Stomach (tissue), 9 donors: ENCODE measurements around the gene NUP210. TPM values are rescaled to one million over a fixed set of nuclear protein-coding genes. Genes with fewer than 3 reads are reported as not detected.

ENCODE experiments used
- DNase-seq, 2 donors: peaks; one replicate each; pipeline versions ENCODE4 v3.0.0 to v3.0.0-alpha.2; 2013 to 2019
- H3K27ac ChIP-seq, 5 donors: fragments of 200-600 bp in 4 of 5; sonication (generic) in 4 of 5; one replicate each; pipeline ENCODE4 v1.5.1; 2013 to 2019; ENCODE audit warnings: mild to moderate bottlenecking in 1 of 5, moderate library complexity in 1 of 5
- H3K27me3 ChIP-seq, 3 donors: fragments of 200-600 bp; sonication (generic); one replicate each; pipeline ENCODE4 v1.5.1; 2017 to 2019; ENCODE audit warnings: mixed run types in 1 of 3
- H3K36me3 ChIP-seq, 4 donors: fragments of 200-600 bp; sonication (generic); 1 replicate in 3 of 4; 2 replicates in 1 of 4; pipeline ENCODE4 v1.5.1; 2016 to 2019
- H3K4me1 ChIP-seq, 4 donors: fragments of 200-600 bp; sonication (generic); one replicate each; pipeline ENCODE4 v1.5.1; 2016 to 2019
- H3K4me3 ChIP-seq, 4 donors: fragments of 200-600 bp; sonication (generic) in 3 of 4; one replicate each; pipeline ENCODE4 v1.5.1; 2016 to 2019; ENCODE audit warnings: mild to moderate bottlenecking in 1 of 4
- H3K9me3 ChIP-seq, 4 donors: fragments of 200-600 bp; sonication (generic); one replicate each; pipeline ENCODE4 v1.5.1; 2016 to 2019
- EP300 ChIP-seq: sonication (generic); formaldehyde crosslinking; IDR thresholded peaks from one replicate; pipeline ENCODE4 v1.6.1; 2017; ENCODE audit warnings: antibody characterized with exemption
- POLR2A ChIP-seq, 4 donors: fragments of 450-650 bp; IDR thresholded peaks; one replicate each; pipeline ENCODE4 v1.6.1; 2016; ENCODE audit warnings: antibody characterized with exemption in 4 of 4, control low read depth in 2 of 4, mild to moderate bottlenecking in 1 of 4, moderate library complexity in 1 of 4
- POLR2AphosphoS5 ChIP-seq, 3 donors: sonication (generic); formaldehyde crosslinking; IDR thresholded peaks; one replicate each; pipeline ENCODE4 v1.6.1; 2016; ENCODE audit warnings: antibody characterized with exemption in 3 of 3
- WGBS, 5 donors: extraction: QIAGEN DNeasy Blood & Tissue Kit in 3 of 5; methylation state at CpG; one replicate each; pipeline versions ENCODE4 v1.1.5 to v1.1.7; 2013 to 2018; 5-methylcytosine and 5-hydroxymethylcytosine counted together
- intact Hi-C: fragments of 100-400 bp; cut with DNase I; formaldehyde crosslinking; loops from one replicate; pipeline ENCODE4 v1.15.1; 2023; ENCODE audit warnings: low total_unique reads
- polyA plus RNA-seq, 3 donors: library from polyadenylated mRNA; stranded (reverse); fragments of 200-250 nt; gene quantifications; one replicate each; pipeline ENCODE4 v1.2.3, GENCODE V29; 2013
- total RNA-seq, 5 donors: library from RNA; depleted of rRNA; stranded (reverse); fragments of >200 nt; gene quantifications; one replicate each; pipeline versions ENCODE4 v1.1.0 to v1.2.3, GENCODE V29; 2014 to 2016
- TF ChIP-seq, protein P1 (sequence below), 7 experiments: fragments of 450-650 bp in 4 of 7; fragments of 200-600 bp in 3 of 7; sonication (generic) in 3 of 7; IDR thresholded peaks; one replicate each; pipeline ENCODE4 v1.5.1; 2016 to 2019; ENCODE audit warnings: antibody characterized with exemption in 7 of 7, control low read depth in 2 of 7, mild to moderate bottlenecking in 1 of 7
- donor health status: healthy with polysubstance abuse.
- donor health status: Bipolar disorder and iron deficiency.
- donor health status: healthy.

NUP210 gene
- total and polyA plus RNA-seq, 8 donors: 0.92 to 21.1 (median 10.8) TPM

DNA sequence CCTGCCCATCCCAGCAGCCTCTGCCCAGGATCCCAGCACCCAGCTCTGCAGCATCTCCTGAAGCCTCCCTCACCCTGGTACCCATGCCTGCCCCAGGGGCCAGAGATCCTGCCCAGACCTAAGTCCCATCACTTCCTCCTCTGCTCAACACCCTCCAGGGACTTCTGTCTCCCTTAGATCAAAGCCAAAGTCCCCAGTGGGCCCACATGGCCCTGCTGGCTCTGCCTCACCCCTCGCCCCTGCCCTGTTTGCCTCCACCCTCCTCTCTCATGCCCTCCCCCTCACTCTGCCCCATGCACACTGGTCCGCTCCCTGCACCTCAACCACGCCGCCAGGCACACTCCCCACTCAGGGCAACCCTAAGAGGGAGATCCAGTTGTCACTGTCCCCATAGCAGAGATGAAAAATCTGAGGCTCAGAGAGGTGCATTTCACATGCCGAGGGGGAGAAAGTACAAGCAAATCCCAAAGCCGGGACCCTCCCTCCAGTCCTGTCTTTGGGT, 146.5 kb downstream of the NUP210 start:
- peaks cover 3 to 16% (median 12%) of the 10 kb centered on the region in 4 donors for H3K9me3 ChIP-seq
- H3K4me3 ChIP-seq: no peak overlapping the region
- intact Hi-C loops: no loop called here
- no peaks in the 10 kb centered on the region for H3K36me3 ChIP-seq
- peaks cover 0 to 28% (median 0%) of the 10 kb centered on the region in 3 donors for H3K27me3 ChIP-seq
- WGBS, 5 donors: 81 to 89% (median 84%) methylated on average over 4 to 6 of the region's 6 CpGs
- H3K4me1 ChIP-seq: peaks cover 0 to 10% (median 4%) of the 10 kb centered on the region in 4 donors
- DNase-seq: no peak
- TF ChIP-seq POLR2AphosphoS5 (IDR thresholded peaks at IDR 0.05) (no peak), POLR2A (IDR thresholded peaks at IDR 0.05) (no peak), EP300 (no peak)
- TF ChIP-seq, protein P1, sequence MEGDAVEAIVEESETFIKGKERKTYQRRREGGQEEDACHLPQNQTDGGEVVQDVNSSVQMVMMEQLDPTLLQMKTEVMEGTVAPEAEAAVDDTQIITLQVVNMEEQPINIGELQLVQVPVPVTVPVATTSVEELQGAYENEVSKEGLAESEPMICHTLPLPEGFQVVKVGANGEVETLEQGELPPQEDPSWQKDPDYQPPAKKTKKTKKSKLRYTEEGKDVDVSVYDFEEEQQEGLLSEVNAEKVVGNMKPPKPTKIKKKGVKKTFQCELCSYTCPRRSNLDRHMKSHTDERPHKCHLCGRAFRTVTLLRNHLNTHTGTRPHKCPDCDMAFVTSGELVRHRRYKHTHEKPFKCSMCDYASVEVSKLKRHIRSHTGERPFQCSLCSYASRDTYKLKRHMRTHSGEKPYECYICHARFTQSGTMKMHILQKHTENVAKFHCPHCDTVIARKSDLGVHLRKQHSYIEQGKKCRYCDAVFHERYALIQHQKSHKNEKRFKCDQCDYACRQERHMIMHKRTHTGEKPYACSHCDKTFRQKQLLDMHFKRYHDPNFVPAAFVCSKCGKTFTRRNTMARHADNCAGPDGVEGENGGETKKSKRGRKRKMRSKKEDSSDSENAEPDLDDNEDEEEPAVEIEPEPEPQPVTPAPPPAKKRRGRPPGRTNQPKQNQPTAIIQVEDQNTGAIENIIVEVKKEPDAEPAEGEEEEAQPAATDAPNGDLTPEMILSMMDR (IDR thresholded peaks at IDR 0.05): no peak
- no peak overlapping the region for H3K27ac ChIP-seq

GRCh38 chr3:13272831-13273603, 147.1 kb downstream of the NUP210 start:
- intact Hi-C loops: no loop called here
- peaks cover 0 to 21% (median 0%) of the 10 kb centered on the region in 3 donors for H3K27me3 ChIP-seq
- DNase-seq: no peak
- H3K9me3 ChIP-seq: peaks cover 3 to 16% (median 12%) of the 10 kb centered on the region in 4 donors
- WGBS, 5 donors: 42 to 55% (median 46%) methylated on average over 7 to 10 of the region's 10 CpGs
- no peak overlapping the region for H3K4me3 ChIP-seq
- H3K27ac ChIP-seq: no peak overlapping the region
- TF ChIP-seq, protein P1 (IDR thresholded peaks at IDR 0.05): no peak
- TF ChIP-seq POLR2AphosphoS5 (IDR thresholded peaks at IDR 0.05): no peak
- no peak for TF ChIP-seq POLR2A (IDR thresholded peaks at IDR 0.05)
- no peak for TF ChIP-seq EP300
- H3K4me1 ChIP-seq: peaks cover 0 to 10% (median 4%) of the 10 kb centered on the region in 4 donors
- no peaks in the 10 kb centered on the region for H3K36me3 ChIP-seq

DNA sequence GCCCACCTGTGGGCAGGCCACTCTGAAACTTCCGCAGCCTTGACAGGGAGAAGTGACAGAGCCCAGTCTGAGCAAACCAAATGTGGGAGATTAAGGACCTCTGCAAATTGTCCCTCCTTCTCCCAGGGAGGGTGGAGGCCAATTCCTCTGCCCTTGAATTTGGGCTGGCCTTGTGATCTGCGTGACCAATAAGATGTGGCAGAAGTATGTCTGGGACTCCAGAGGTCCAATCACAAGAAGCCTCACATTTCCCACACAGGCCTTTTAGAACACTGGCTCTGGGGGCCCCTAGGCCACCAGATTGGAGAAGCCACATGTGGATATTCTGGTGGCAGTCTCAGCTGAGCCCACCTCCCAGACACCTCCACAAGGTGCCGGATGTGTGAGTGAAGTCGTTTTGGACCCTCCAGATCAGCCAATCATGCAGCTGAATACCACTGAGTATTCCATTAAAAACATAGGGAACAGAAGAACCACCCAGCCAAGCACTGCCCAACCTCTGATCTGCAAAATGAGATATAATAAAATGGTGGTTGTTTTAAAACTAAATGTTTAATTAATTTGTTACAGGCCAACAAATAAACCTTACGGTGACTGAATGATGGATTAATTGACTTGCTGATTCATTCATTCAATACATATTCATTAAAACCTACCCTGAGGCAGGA, 150.3 kb downstream of the NUP210 start:
- H3K4me1 ChIP-seq: no peaks in the 10 kb centered on the region
- DNase-seq: no peak
- no peak overlapping the region for H3K4me3 ChIP-seq
- TF ChIP-seq, protein P1 (IDR thresholded peaks at IDR 0.05): no peak
- TF ChIP-seq EP300 (no peak), POLR2A (IDR thresholded peaks at IDR 0.05) (no peak), POLR2AphosphoS5 (IDR thresholded peaks at IDR 0.05) (no peak)
- H3K36me3 ChIP-seq: no peaks in the 10 kb centered on the region
- peaks cover 0 to 21% (median 0%) of the 10 kb centered on the region in 3 donors for H3K27me3 ChIP-seq
- intact Hi-C loops: no loop called here
- H3K27ac ChIP-seq: no peak overlapping the region
- peaks cover 3 to 20% (median 12%) of the 10 kb centered on the region in 4 donors for H3K9me3 ChIP-seq
- 87 to 90% (median 89%) methylated on average over 4 to 5 of the region's 5 CpGs for WGBS, 5 donors

GRCh38 chr3:13268961-13269441, 151.1 kb downstream of the NUP210 start:
- Histone ChIP-seq H3K36me3 (no peaks in the 10 kb centered on the region), H3K4me3 (no peak overlapping the region), H3K27ac (no peak overlapping the region), H3K27me3 (peaks cover 0 to 14% (median 0%) of the 10 kb centered on the region in 3 donors), H3K9me3 (peaks cover 3 to 20% (median 12%) of the 10 kb centered on the region in 4 donors), H3K4me1 (peaks cover 0 to 4% (median 0%) of the 10 kb centered on the region in 4 donors)
- no peak for TF ChIP-seq EP300
- TF ChIP-seq POLR2A (IDR thresholded peaks at IDR 0.05): no peak
- no peak for TF ChIP-seq POLR2AphosphoS5 (IDR thresholded peaks at IDR 0.05)
- TF ChIP-seq, protein P1 (IDR thresholded peaks at IDR 0.05): no peak
- intact Hi-C loops: no loop called here
- WGBS, 5 donors: 53 to 68% (median 66%) methylated on average over 11 of the region's 11 CpGs
- DNase-seq: no peak
